GM12892 (cell line): ENCODE data around the gene FSD1L.

ENCODE experiments used
- POLR2A ChIP-seq: IDR thresholded peaks from 2 replicates; pipeline ENCODE4 v1.6.1; 2011; ENCODE audit warnings: low read depth, low read length, control low read depth
- POLR2AphosphoS5 ChIP-seq: IDR thresholded peaks from 2 replicates; pipeline ENCODE4 v1.6.1; 2011; ENCODE audit warnings: low read depth, low read length, control low read depth

DNA sequence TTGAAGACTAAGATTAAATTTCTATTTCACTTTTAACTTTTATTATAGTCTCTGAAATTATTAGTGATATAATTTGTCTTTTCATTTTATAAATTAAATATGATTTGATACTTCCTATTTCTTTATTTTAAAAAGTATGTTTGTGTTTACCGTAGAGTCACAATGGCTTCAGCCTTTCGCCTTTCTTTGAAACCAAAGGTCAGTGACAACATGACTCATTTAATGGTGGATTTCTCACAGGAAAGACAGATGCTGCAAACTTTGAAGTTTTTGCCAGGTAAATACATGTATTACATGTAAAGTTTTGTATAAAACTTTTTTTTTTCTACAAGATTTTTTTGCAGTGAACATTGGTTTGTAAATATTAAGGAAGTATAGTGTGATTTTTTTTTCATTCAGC lies 36.4 kb downstream of the FSD1L start:
- no peak for TF ChIP-seq POLR2AphosphoS5
- no peak for TF ChIP-seq POLR2A
